GM04503 (cell line): ENCODE results near the gene CIDEA.
"Not testable (repeated sequence)": the region's sequence is repeated elsewhere in the genome, so short reads cannot be mapped to it uniquely, and the experiment has no call there.

Source experiments
- DNase-seq: peaks from one replicate; pipeline ENCODE4 v3.0.0-alpha.2; 2012; ENCODE audit warnings: low read depth

Gene CIDEA

DNA sequence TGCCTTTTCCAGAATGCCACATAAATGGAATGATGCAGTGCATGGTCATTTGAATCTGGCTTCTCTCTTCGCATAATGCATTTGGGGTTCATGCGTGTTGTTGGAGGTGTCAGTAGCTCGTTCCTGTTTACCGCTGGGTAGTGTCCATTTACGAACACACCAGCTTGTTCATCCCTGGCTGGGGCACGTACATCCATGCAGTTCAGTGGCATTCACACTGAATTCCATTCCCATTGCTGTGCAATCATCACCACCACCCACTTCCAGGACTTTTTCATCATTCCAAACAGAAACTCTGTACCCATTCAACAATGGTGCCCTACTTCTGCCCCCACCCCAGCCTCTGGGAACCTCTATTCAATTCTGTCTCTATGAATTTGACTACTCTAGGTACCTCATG lies 14.7 kb upstream of the CIDEA start:
- DNase-seq: no peak

DNA sequence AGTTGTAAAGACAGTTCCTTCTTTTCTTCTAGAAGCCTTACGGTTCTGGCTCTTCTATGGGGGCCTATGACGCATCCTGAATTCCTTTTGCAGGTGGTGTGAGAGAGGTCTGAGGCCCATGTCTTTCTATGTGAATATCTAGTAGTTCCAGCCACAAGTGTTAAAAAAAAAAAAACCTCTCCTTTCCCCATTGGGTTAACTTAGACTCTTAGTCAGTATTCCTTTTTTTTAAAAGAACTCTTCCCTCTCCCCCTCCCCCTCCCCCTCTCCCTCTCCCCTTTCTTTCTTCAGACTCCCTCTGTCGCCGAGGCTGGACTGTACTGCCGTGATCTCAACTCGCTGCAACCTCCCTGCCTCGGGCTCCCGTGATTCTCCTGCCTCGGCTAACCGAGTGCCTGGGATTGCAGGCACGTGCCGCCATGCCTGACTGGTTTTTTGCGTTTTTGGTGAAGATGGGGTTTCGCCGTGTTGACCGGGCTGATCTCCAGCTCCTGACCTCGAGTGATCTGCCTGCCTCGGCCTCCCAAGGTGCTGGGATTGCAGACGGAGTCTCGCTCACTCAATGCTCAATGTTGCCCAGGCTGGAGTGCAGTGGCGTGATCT lies 11.4 kb upstream of the CIDEA start:
- no peak for DNase-seq

DNA sequence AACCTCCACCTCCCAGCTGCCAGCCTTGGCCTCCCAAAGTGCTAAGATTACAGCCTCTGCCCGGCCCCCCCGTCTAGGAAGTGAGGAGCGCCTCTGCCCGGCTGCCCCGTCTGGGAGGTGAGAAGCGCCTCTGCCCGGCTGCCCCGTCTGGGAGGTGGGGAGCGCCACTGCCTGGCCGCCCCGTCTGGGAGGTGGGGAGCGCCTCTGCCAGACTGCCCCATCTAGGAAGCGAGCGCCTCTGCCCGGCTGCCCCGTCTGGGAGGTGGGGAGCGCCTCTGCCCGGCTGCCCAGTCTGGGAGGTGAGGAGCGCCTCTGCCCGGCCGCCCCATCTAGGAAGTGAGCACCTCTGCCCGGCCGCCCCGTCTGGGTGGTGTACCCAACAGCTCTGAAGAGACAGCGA lies 10.9 kb upstream of the CIDEA start:
- DNase-seq: not testable (repeated sequence)

DNA sequence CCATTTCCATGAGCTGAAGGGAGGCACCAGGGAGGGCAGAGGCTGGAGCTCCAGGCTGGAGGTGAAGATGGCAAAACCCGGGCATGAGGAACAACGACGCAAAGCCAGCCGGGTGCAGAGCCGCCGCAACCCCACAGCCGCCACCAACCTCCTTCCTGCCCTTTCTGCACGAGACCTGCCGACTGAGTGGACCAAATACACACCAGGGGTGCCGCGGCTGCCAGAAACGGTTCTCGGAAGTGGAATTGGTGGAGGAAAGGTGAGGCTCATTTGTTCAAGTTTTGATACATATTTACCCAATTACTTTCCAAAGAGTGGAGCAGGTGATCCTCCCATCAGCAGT lies 8.4 kb upstream of the CIDEA start:
- no peak for DNase-seq

DNA sequence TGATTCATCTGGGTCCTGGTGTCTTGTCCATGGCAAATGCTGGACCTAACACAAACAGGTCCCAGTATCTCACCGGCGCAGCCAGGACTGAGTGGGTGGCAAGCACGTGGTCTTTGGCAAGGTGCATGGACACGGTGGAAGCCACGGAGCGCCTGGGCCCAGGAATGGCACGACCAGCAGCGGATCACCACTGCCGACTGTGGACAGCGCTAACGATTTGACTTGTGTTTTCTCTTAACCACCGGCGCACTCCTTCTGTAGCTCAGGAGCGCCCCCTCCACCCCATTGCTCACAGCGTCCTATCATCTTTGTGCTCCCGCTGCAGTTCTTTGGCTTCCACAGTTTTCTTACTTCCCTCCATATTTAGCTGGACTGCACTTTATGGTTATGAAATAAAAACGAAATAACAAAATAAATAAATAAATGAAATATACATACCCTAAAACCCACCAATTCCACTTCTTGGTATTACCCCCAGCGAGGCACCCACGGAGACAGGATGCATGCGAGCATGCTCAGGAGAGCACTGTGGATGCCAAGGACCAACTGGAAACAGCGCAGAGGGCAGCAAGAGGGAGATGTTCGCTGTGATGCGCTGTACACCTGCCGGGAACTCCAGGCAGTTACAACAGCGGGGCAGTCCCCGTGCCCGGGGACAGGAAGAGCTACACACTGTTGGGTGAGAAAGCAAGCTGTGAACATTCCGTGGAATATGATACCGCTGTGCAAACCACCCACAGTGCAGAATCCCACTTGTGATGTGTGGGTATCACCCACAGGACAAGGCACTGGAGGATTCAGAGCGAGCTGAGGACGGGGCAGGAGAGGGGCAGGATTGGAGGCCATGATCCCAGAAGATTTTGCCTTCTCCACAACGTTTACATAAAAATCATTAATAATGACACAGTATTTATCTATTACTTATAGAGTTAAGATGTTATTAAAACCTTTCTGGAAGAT lies 7.0 kb upstream of the CIDEA start:
- DNase-seq: no peak

DNA sequence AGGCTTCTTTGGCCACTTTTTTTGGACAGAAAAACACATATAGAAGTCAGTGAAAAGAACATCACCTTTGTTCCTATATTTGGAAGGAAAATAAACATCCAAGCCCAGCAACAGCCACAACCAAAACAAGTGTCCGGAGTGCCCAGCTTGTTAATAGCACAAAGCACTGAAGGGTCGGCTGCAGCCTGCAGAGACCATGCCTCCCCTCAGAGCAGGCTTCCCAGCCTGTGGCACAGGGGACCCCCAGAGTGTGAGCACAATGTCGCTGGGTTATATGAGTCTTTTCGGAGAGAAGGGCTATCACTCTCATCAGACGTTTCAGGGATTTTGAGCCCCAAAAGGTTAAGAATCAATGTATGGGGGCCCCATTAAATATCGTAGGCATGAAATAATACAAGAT lies 6.2 kb upstream of the CIDEA start:
- no peak for DNase-seq

DNA sequence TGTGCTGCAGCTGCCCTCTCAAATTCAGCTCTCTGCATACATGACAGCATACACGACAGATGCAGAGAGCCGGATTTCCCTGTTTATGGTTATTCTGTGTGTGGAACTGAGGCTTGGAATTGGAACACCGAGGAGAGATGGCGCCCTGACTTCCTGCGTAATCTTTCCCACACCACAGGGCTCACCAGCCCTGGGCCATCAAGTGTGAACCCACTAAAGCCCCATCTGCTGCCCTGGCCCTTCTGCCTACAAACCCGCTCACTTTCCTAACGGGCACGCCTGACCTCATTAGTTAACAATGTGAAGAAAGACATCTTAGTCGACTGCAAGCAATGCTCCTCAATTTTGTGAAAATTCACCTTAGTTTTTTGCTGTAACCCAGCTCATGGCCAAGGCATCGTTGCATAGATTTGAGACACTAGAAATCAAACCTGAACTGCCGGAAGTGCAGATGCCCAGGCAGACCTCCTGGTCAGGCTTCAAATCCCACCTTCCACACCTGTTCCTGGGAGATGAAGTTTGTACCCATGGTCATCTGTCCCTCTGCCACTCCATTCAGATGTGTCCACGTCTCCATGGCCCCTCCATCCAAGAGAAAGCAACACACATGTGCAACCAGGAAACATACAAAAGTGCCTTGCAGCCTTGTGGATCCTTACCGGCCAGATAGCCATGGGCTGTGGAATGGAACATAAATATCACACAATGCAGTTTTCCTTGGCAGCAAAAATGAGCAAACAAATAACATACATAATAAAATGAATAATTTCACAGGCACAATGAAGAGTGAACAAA lies 5.0 kb upstream of the CIDEA start:
- no peak for DNase-seq

DNA sequence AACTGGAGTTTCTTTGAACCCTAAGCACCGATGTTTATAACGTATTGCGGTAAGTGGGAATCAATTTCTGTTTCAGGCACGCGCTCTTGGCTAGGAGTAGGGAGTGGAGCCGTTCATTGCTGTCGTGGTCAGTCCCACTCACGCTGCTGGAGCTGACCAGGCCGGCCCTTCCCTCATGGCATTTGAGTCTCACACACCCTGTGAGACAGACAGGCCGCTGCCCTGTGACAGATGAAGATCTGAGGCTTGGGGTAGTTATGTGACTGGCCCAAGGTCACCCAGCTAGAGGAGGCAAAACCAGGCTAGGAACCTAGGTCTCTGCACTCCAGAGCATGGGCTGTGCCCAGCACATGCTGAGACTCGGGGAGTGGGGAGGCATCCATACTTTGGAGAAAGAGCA lies 2.9 kb upstream of the CIDEA start:
- no peak for DNase-seq

DNA sequence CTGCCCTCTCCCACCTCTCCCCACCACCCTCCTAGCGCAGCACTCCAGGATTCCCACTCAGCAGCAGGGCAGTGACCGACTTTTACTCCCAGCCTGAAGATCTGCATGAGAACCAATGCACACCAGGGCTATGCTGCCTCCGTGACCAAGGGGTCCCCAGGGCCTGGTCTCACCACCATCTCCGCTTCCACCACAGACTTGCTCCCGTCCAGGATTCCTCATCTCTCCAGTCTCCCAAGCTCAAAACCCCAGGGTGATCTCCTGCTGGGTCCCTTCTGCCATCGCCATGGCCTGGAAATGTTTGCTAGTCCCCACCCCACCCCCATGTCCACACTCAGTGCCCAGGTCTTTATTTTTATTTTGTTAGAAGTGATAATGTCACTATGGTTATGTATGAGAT lies 2.1 kb upstream of the CIDEA start:
- no peak for DNase-seq

DNA sequence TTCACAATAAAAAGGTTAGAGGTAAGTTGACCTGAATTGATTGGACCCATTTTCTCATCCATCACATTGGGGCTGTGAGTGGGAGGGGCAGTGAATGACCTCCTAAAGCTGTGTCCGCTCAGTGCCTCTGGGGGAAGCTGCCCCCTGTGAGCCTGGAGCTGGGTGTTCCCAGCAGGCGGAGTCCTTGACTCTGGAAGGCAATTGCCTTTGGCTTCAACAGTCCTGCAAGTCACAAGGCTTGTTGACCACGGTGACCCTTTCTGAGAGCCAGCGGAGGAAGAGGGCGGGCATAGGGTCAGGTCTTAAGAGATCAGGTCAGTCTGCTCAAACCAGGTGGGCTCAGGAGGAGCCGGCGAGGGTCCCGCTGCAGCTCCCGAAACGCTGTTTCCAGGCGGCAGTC lies 1.1 kb upstream of the CIDEA start:
- DNase-seq: no peak

DNA sequence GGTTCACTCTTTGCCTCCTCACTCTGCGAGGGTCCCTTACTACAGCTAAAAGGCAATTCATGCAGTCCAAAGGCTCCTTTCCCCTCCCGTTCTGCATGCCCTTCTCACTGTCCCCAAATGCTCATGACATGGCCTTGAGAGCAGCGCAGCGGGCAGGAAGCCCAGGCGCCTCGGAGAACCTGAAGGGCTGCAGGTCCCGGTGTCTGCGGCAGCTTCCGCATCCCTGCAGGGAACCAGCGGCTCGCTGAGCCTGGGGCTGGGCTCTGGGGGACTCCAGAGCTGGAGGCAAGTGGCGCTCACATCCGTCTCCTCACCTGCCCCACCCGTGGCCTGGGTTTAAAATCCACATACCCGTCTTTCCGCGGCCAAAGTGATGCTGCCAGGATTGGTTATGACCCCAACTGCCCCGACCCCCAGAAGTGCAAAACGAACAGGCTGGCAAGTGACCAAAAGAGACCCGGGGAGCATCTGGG lies 462 bp upstream of the CIDEA start:
- DNase-seq: no peak

DNA sequence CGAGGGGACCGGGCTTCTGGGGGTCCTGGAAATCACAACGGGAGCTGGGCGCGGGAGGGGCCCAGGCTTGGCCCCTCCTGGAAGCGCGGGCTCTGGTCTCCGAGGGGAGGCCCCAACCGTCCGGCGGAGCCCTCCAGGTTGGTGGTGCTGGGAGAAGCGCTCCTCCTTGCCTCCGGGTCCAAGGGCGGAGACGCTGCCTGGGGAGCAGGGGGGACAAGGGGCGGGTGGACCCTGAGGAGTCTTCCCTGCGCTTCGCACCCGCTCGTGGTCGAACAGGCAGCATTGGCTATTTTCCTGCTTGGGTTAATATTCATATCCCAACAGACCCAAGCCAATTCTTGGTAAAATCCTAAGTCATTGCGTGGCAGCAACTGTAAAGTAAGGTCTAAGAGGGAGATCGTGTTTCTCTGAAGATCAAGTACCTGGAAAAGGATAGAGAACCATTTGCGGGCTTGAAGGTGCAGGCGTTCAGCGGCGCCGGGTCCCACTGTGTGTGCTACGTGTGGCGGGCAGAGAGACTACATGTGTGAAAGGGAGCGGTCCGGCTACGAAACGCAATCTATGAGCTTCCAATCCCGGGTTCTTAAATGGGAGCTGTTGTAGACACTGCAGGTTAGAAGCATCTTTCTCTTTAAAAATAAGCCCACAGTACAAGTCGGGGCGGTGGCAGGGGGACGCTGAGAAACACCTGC lies 805 bp downstream of the CIDEA start:
- DNase-seq: no peak

DNA sequence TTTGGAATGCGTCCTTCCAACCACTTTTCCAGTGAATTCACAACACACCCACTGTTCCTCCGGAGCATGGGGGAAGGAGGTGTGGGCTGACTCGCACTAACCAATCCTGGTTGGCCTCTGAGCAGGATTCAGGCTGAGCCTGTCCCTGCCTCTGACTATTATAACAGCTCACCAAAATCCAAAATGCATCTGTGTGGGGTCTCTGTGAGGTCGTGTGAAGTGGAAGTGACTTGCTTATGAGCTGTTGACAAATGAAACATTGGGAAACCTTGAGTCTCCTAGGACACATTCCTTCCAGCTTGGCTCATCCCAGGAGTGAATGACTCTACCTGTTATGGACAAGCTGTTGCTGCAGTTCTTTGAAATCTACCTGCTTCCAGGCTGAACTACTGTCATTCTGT lies 1.5 kb downstream of the CIDEA start:
- no peak for DNase-seq

DNA sequence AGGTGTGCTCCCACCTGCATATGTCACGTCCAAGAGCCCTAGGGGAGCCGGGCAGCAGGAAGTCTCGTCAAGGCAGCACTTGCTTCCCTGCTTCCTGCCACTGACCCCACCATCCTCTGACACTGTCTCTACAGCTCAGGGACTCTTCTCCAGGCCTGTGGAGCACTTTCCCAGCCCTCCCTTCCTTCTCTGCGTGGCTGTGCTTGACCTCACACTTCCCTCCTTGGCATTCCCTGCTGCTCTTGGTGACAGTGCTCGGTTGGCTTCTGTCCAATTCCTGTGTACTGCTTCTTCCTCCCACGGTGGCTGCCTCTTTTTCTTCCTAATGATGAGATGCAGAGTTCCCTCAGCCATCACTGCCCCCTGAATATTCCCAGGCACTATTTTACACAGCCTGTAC lies 2.8 kb downstream of the CIDEA start:
- DNase-seq: no peak

DNA sequence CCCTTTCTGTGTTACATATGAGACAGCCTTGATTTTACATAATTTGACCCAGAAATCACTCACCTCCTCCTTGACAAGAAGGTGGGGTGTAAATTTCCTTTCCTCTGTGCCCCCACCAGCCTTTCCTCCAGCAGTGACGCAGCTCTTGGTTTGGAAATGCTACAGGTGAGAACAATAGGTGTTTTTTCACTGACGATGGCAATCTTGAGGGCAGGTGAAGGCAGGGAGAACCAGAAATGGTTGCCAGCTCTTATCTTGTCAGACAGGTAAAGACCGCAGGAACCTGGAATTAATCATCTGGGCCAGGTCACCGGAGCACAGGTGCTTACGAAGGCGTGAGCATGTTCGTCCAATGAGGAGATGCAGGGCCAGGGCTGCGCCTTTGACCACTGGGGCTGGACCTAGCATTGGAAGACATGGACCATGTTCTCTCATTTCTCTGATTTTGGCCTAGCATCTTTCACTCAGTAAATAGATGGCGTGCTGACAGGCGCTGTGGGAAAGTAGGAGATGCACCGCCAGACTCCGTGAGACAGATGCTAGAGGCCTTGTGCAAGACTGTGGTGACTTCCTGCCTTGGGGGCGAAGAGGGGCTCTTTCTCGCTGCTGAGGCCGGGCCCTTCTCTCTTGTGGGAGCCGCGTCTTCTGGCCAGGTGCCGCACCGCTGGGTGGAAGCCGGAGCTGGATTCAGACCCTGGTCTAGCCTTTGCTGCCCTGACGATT lies 4.0 kb downstream of the CIDEA start:
- no peak for DNase-seq

DNA sequence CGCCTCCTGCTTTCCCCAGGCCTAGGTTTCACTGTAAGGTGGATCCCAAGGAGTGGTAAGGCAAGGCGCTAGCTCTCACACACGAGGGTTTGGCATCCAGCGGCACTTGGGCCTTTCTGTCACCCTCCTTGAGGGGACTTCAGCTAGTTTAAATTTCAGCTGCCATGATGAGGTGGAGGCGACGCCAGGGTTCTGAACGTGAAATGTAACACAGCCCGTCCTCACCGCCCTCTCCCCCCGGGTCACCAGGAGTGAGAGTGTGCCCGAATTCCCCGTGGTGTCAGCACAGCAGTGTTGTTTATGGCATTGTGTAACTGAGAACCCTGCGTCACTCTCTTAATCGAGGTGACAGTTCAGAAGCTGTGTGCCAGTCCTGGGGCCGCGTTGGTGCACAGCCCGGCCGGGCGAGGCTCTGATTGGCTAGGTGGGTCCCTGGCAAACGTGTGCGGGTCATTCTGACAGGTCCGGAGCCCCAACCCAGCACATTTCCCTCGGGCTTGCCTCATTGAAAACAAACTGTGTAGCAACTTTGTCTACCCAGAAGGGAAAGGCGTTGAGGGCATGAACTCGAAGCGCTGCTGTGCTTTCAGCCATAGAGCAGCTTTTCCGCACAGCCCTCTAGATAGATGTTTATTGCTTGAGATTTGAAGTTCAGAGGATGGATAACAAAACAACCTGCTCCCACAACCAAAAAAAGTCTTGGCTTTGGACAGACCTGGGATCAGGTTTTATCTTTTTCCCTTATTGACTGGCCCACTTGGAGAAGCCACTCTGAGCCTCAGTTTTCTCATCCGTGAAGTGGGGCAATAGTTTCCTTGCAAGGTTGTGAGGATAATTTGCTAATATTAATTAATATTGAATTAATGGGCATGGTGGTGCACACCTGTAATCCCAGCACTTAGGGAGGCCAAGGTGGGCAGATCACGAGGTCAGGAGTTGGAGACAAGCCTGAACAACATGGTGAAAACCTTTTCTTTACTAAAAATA lies 4.9 kb downstream of the CIDEA start:
- no peak for DNase-seq

DNA sequence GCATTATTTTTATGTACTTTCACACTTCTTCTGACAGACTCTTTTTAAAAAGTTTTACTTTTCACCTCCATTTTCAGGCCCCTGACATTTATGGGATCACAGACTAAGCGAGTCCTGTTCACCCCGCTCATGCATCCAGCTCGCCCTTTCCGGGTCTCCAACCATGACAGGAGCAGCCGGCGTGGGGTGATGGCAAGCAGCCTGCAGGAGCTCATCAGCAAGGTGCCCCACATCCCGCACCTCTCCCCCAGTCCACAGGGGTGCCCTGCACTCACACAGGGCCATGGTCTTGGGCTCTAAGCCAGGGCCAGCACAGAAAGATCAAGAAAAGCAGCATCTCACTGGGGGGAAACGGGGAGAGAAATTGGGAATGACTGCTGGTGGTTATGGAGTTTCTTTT lies 8.6 kb downstream of the CIDEA start:
- no peak for DNase-seq

DNA sequence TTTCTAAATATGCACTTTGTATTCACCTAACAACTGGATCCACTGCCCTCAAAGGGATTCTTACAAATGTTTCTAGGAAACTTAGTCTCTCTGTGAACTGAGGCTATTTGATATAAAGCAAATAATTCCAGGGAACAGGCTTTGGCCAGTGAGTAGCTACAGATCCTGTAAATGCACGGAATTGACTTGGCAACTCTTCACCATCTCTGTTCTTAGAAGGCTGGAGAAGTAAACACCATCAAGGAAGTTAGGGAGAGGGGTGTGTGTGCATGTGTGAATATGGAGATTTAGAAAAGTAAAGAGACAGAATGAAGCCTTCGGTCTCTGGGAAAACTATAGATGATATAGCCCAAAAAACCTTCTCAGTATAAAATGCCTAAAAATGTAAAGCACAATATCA lies 10.7 kb downstream of the CIDEA start:
- no peak for DNase-seq

DNA sequence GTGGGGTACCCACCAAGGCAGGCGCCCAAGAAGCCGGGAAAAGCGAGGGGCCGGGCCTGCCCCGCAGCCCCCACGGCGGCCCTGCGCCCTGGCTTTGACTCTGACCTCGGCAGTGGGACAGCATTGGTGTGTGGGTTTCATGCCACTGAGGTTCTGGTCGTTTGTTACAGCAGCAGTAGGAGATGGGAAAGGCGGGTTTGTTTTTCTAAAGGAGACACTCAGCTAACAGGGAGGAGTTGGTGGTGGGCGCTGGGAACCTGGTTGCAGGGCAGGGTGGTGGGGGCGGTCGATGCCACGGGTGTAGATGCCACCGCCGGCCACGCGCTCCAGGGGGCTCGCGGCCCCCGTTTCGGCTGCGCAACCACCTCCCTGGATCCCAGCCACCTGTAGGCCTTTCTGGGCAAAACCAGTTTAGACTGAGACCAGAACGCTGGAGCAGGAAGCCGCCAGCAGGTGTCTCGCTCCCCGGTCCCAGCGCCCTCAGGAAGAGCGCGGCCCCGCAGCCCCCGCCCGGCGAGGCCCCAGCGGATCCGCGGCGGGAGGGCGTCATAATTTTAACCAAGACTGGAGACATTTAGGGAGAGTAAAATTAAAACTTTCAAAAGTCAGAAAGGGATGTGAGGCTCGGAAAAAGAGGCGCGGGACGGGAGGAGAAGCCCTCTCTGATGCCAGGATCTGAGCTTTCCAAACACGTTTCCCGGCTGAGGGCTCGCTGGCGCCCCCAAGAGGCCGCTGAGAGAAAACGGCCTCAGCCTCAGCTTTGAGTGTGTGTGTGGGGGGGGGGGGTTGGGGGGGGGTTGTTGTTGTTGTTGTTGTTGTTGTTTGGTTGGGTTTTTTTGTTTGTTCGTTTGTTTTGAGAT lies 17.4 kb downstream of the CIDEA start:
- no peak for DNase-seq
